PC-3 (cell line): Measurements from ENCODE around the gene NPR2.

Experiments
- EZH2 ChIP-seq: fragments of 300-600 bp; sonication (generic); IDR thresholded peaks from one replicate; pipeline ENCODE4 v1.6.1; 2017; ENCODE audit warnings: antibody characterized with exemption, mild to moderate bottlenecking, low read length; ENCODE audit not compliant: unreplicated experiment
- EZH2phosphoT487 ChIP-seq: fragments of 300-600 bp; sonication (generic); IDR thresholded peaks from 2 replicates; pipeline ENCODE4 v1.6.1; 2018; ENCODE audit warnings: mild to moderate bottlenecking, antibody characterized with exemption, low read length, borderline replicate concordance
- TF ChIP-seq, protein P1 (sequence below): fragments of 300-600 bp; sonication (generic); conservative IDR thresholded peaks from 2 replicates; pipeline ENCODE4 v1.5.1; 2017; ENCODE audit warnings: antibody characterized with exemption, low read depth, mild to moderate bottlenecking, low read length

GRCh38 chr9:35793461-35793860 is 2.1 kb downstream of the NPR2 start:
- TF ChIP-seq, protein P1, sequence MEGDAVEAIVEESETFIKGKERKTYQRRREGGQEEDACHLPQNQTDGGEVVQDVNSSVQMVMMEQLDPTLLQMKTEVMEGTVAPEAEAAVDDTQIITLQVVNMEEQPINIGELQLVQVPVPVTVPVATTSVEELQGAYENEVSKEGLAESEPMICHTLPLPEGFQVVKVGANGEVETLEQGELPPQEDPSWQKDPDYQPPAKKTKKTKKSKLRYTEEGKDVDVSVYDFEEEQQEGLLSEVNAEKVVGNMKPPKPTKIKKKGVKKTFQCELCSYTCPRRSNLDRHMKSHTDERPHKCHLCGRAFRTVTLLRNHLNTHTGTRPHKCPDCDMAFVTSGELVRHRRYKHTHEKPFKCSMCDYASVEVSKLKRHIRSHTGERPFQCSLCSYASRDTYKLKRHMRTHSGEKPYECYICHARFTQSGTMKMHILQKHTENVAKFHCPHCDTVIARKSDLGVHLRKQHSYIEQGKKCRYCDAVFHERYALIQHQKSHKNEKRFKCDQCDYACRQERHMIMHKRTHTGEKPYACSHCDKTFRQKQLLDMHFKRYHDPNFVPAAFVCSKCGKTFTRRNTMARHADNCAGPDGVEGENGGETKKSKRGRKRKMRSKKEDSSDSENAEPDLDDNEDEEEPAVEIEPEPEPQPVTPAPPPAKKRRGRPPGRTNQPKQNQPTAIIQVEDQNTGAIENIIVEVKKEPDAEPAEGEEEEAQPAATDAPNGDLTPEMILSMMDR, result no peak
- TF ChIP-seq EZH2phosphoT487 (no peak), EZH2 (no peak)
